SIG-M5 treated with dmso at 0.1 percent for 504 hours (cell line): ENCODE measurements around the gene DCAF15.
"Not testable (repeated sequence)": the region's sequence is repeated elsewhere in the genome, so short reads cannot be mapped to it uniquely, and the experiment has no call there.

ENCODE experiments used
- DNase-seq: peaks from one replicate; lab custom pipeline; 2025; ENCODE audit not compliant: unreplicated experiment; lab: John Stamatoyannopoulos, UW

Gene DCAF15, protein sequence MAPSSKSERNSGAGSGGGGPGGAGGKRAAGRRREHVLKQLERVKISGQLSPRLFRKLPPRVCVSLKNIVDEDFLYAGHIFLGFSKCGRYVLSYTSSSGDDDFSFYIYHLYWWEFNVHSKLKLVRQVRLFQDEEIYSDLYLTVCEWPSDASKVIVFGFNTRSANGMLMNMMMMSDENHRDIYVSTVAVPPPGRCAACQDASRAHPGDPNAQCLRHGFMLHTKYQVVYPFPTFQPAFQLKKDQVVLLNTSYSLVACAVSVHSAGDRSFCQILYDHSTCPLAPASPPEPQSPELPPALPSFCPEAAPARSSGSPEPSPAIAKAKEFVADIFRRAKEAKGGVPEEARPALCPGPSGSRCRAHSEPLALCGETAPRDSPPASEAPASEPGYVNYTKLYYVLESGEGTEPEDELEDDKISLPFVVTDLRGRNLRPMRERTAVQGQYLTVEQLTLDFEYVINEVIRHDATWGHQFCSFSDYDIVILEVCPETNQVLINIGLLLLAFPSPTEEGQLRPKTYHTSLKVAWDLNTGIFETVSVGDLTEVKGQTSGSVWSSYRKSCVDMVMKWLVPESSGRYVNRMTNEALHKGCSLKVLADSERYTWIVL

GRCh38 chr19:13952154-13952930, at the start of gene DCAF15:
Gene DCAF15 (plus strand): TSS chr19:13952509. CDS start chr19:13952513, 4 bp downstream.
- DNase-seq: peak; percentile 99

GRCh38 chr19:13902993-13903555, 49.2 kb upstream of the DCAF15 start:
- DNase-seq: peak; percentile 34

DNA sequence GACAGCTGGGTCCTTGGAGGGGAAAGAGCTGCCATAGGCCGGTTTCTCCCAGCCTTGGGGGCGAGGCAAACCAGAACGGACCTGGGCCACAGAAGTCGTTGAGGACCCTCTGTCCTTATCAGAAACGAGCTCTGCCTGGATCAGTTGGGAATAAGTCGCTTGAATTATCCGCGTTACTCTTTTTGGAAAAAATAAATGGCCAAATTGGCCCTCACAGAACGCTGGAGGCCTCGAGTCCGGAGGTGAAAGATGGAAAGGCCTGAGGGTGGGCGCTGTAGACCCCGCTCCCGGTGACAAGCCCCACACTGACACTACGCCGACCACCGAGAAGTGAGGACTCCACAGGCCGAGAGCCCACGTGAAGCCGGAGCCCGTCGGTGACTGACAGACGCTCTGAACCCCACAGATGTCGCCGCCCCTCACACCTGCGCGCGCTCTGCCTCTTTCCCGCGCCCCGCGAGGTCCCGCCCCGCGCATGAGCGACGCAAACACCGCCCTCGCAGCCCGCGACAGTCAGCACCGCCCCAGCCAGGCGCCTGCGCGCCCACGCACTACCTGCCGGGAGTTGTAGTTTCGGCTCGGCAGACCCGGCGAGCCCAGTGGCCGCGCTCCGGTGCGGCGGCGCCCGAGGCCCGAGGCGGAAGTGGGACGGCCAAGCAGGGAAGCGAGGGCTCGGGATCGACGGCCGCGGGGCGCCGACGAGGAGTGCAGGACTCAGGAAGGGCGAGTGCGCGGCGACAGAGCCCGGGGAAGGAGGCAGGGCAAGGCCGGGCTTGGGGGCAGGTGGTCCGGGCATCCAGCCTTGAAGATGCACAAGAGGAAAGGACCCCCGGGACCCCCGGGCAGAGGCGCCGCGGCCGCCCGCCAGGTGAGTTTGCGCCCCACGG, 46.4 kb upstream of the DCAF15 start, which contains the start of the genes BRME1 and CC2D1A:
BRME1 (minus strand) TSS at position 484 of the 887 bp plus-strand sequence. CDS start 1,225 bp downstream, outside the sequence.
CC2D1A (plus strand) TSS at position 568 of the 887 bp plus-strand sequence; CDS start at position 809, 241 bp downstream.
- DNase-seq: peak; percentile 83

DNA sequence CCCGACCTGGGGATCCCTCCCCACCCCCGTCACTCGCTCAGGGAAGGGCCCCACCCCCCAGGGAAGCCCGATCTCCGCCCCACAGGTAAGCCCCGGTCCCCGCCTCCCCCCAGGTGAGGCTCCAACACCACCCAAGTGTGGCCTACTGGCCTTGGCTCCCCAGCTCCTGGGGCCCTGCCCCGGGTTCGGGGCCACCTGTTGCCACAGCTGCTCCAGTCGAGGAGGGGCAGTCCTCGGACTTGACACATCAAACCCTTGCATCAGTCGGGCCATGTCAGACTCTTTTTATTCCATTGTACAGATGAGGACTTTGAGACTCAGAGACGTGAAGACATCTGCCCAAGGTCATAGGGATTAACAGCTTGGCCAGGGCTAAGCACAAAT, 45.8 kb upstream of the DCAF15 start:
- DNase-seq: no peak

DNA sequence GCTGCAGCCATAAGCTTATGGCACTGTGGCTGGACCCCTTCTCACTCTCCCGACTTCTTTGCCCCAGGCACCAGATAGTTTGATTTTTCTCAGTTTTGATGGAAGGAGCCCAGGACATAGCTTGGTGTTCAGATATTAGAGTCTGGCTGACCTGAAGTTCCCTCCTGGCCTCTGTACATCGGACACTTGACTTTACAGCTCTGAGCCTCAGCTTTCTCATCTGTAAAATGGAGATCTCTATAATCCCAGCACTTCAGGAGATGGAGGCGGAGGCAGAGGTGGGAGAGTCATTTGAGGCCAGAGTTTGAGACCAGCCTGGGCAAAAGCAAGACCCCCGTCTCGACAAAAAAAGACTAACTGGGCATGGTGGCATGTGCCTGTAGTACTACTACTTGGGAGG, 45.4 kb upstream of the DCAF15 start:
- DNase-seq: no peak

DNA sequence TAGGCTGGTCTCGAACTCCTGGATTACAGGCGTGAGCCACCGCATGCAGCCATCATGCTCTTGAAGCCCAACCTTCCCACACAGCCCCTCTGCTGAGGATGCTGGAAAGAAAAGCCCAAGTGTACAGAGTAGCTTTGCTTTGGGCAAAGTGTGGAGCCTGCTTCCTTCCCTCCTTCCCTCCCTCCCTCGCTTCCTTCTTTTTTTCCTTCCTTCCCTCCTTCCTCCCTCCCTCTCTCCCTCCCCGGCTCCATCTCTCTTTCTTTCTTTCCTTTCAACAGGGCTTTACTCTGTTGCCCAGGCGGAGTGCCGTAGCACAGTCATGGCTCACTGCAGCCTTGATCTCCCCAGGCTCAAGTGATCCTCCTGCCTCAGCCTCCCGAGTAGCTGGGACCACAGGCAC, 43.6 kb upstream of the DCAF15 start:
- DNase-seq: no peak

DNA sequence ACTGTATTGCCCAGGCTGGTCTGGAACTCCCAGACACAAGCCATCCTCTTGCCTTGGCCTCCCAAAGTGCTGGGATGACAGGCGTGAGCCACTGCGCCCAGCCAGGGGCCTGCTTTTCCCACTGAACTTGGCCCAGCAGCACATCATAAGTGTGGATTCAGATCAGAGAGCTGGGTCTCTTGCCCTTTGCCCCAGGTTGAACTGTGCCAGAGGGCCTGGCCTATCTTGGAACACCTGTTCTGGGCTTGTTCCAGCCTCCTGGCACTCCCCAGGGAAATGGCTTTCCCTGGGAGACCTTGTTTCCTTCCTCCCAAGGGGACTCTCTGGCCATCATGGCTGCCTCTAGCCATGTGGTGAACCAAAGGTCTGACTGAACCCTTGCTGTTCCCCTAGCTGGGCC, 42.9 kb upstream of the DCAF15 start:
- DNase-seq: no peak

DNA sequence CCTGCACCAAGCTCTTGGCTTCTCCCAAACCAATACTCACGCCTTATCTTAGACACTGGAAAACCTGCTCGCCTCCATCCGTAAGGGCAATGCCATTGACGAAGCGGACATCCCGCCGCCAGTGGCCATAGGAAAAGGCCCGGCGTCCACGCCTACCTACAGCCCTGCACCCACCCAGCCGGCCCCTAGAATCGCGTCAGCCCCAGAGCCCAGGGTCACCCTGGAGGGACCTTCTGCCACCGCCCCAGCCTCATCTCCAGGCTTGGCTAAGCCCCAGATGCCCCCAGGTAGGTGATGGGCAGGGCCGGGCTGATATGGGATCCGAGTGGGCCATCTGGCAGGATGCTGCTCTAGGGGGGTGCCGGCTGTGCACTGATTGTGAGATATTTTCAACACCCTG, 39.0 kb upstream of the DCAF15 start:
- DNase-seq: no peak

- no peak for DNase-seq
Measured at GRCh38 chr19:13914777-13915176, 37.5 kb upstream of the DCAF15 start.

- DNase-seq: no peak
Measured at GRCh38 chr19:13917888-13918406, 34.4 kb upstream of the DCAF15 start.

DNA sequence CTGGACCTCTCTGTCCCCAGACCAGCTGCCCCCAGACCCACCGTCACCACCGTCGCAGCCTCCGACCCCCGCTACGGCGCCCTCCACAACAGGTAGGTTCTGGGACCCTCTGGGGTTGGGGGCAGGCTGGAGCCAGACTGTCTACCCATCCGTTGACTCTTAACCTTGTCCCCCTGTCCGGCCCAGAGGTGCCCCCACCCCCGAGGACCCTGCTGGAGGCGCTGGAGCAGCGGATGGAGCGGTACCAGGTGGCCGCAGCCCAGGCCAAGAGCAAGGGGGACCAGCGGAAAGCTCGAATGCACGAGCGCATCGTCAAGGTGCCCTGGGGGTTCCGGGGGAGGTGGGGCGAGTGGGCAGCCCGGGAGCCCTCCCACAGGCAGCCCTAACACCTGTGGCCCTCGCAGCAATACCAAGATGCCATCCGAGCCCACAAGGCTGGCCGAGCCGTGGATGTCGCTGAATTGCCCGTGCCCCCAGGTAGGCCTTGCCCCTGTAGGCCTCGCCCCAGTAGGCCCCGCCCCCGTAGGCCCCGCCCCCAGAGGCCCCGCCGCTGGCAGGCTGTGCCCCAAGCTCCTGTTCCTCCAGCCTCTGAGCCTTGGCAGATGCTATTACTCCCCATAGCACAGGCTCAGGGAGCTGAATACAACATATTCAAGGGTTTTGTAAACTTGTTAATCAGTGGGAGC, 33.4 kb upstream of the DCAF15 start:
- no peak for DNase-seq

GRCh38 chr19:13920524-13920923, 31.8 kb upstream of the DCAF15 start:
- no peak for DNase-seq

GRCh38 chr19:13920940-13921747, 31.2 kb upstream of the DCAF15 start:
- peak; percentile 49 for DNase-seq

DNA sequence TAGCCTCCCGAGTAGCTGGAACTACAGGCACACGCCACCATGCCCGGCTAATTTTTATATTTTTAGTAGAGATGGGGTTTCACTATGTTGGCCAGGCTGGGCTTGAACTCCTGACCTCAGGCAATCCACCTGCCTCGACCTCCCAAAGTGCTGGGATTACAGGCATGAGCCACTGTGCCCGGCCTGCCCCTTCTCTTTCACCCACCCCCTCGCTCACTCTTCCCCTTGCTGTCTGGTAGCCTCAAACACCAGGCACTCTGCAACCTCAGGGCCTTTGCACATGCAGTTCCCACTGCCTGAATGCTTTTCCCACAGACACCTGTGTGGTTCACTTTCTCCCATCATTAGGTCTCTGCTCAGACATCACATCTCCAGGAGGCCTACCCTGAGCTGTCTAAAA, 30.2 kb upstream of the DCAF15 start:
- not testable (repeated sequence) for DNase-seq

DNA sequence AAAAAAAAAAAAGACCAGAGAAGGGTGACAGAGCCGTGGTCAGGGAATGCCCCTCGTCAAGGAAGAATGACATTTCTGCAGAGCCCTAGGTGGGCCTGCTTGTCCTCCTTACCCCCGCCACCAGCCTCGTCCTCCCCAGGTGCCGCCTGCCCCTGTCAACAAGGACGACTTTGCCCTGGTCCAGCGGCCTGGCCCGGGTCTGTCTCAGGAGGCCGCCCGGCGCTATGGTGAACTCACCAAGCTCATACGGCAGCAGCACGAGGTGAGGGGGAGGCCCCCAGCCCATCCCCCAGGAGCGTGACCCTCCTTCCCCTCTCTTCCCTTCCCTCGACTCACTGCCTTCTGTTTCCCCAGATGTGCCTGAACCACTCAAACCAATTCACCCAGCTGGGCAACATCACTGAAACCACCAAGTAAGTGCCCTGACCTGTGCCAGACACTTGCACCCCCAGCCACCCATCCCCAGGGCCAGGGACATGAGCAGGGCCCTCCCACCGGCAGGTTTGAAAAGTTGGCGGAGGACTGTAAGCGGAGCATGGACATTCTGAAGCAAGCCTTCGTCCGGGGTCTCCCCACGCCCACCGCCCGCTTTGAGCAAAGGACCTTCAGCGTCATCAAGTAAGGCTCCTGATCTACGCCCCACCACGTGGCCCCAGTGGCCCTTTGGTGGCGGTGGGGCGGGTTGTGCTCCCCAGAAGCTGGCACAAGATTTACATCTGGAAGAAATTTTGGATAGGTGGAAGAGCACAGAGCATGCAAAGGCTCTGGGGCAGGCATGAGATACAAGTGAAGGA, 28.9 kb upstream of the DCAF15 start:
- DNase-seq: no peak

DNA sequence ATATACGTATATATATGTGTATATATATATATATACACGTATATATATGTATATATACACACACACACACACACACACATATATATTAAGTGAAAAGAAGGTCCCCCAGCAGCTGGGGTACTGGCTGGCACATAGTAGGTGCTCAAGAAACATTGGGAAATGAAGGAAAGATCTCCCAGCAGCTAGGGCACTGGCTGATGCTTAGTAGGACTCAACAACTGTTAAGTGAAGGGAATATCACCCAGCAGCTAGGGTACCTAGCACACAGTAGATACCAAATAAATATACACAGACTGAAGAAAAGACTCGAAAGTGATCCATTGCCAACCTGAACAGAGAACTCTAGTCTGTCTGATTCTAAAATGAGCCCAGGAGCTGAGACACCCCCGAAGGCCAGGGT, 26.3 kb upstream of the DCAF15 start:
- DNase-seq: no peak

GRCh38 chr19:13926715-13927114, 25.6 kb upstream of the DCAF15 start:
- DNase-seq: no peak

GRCh38 chr19:13929340-13929739, 23.0 kb upstream of the DCAF15 start:
- no peak for DNase-seq
